Measurements from ENCODE around the gene EIF3K.
A peak's percentile ranks its signal among the peaks of the same experiment; 100 is the strongest.

The EIF3K gene

DNA sequence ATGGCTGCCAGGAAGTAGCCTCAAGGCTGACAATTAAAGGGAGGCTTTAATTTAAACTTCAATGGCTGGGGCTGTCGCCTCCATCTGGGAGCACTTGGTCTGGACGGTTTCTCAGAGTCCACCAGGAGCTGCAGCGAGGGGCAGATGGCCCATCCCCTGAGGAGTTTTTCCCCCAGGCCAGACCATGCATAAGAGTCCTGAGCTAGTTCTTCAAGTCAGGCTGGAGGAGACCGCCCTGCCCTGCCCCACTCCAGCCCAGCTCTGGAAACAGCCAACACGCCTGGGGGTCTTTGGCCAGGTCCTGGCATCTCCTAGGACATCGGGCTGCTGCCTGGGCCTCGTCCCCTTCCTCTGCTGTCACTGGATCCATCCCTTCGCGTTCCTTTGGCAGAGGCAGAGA, 23.2 kb downstream of the EIF3K start:
- no peak for TF ChIP-seq CTCF (IDR thresholded peaks at IDR 0.05; ENCODE audit: low read depth, low read length)

DNA sequence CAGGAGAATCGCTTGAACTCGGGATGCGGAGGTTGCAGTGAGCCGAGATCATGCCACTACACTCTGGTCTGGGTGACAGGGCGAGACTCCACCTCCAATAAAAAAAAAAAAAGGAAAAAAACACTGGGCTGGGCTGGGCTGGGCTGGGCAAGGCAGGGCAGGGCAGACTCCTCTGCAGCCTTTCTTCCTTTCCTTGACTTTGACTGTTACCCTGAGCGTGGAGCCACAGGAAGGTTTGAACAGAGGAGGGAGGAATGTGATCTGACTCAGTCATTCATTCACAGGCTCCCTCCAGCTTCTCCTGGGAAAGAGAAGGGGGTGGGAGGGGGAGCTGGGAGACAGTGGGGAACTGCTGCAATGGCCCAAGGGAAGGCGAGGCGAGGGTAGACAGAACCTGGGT, 25.7 kb downstream of the EIF3K start:
- in situ Hi-C loops (cut with HindIII; ENCODE audit: low sequenced_read_pairs): no loop called here
- no peak overlapping the region for H3K4me3 ChIP-seq (ENCODE audit: low read depth, low read length)
- TF ChIP-seq CTCF (IDR thresholded peaks at IDR 0.05; ENCODE audit: low read depth, low read length): no peak
- no peak for DNase-seq (ENCODE audit: low read depth, low spot score)

More for the DNA sequence above, 23.2 kb downstream of the EIF3K start:
- no peak overlapping the region for H3K4me3 ChIP-seq (ENCODE audit: low read depth, low read length)
- no peak for DNase-seq (ENCODE audit: low read depth, low spot score)
- in situ Hi-C loops (cut with HindIII; ENCODE audit: low sequenced_read_pairs): no loop called here

GRCh38 chr19:38647368-38647965, 28.5 kb downstream of the EIF3K start, which contains the start of gene ACTN4:
Gene ACTN4 (plus strand): TSS chr19:38647649. CDS start chr19:38647746, 97 bp downstream.
- in situ Hi-C loops (cut with HindIII; ENCODE audit: low sequenced_read_pairs): no loop called here
- no peak for TF ChIP-seq CTCF (IDR thresholded peaks at IDR 0.05; ENCODE audit: low read depth, low read length)

DNA sequence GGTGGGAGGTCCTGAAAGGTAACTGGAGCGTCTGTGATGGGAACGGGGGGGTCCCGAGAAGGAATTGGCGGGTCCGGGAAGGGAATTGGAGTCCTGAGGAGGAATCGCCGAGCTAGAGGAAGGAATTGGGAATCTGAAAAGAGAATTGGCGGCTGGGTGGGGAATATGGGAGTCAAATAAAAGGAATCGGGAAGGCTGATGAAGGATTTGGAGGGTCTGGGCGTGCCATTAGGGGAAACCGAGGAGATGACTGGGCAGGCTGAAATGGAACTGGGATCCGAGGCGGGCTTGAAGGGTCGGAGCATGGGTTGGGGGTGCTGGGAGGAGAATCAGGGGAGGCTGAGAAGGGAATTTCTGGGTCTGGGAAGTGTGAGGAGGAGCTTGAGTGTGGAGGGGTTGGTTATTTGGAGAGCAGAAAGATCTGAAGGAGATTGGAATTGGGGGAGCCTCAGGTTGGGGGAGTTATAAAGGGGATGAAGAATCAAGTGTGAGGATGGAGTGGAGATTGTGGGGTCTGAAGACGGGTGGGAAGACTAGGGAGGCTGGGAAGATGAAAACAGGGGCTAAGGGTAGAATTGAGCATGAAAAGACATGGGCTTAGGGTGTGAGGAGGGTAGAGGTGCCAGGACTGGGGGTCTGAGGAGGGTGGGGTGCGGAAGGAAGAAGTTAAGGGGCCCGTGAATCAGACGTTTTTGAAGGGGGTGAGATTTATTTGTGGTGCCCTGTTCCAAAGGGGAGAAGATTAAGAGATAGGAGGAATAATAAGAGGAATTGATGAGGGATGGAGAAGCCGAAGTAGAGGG, 29.2 kb downstream of the EIF3K start:
- peak overlapping the region; percentile 100 for H3K4me3 ChIP-seq (ENCODE audit: low read depth, low read length)
- in situ Hi-C loops (cut with HindIII; ENCODE audit: low sequenced_read_pairs): no loop called here
- TF ChIP-seq CTCF (IDR thresholded peaks at IDR 0.05; ENCODE audit: low read depth, low read length): no peak
- no peak for DNase-seq (ENCODE audit: low read depth, low spot score)

More at GRCh38 chr19:38647368-38647965, 28.5 kb downstream of the EIF3K start, which contains the start of gene ACTN4:
- peak; percentile 98 for DNase-seq (ENCODE audit: low read depth, low spot score)
- peak within 1 kb of the TSS; percentile 100 for H3K4me3 ChIP-seq (ENCODE audit: low read depth, low read length)

DNA sequence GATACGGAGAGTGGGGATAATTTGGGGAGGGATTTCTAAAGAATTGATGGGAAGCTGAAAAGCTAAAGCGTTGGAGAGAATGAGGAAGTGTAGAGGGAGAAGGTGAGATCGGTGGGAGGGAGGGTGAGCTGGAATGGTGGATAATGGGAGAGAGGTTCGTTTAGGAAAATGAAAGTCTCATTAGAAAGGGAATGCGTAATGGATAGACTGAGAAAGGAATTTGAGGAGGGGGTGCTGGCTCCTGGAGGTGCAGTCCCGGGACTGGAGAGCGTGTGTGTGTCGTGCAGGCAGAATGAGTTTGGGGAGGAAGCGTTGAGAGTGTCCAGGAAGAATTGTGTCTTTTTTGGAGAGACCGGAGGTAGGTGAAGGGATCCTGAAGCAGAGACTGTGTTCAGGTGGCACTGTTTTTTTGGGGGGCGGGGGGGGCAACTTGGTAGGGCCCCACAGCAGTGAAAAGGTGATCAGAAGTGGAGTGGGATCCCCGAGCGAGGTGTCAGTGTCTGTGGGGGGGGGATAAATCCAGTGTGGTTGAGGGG, 29.8 kb downstream of the EIF3K start:
- DNase-seq (ENCODE audit: low read depth, low spot score): no peak
- no peak for TF ChIP-seq CTCF (IDR thresholded peaks at IDR 0.05; ENCODE audit: low read depth, low read length)
- in situ Hi-C loops (cut with HindIII; ENCODE audit: low sequenced_read_pairs): no loop called here
- peak overlapping the region; percentile 100 for H3K4me3 ChIP-seq (ENCODE audit: low read depth, low read length)

DNA sequence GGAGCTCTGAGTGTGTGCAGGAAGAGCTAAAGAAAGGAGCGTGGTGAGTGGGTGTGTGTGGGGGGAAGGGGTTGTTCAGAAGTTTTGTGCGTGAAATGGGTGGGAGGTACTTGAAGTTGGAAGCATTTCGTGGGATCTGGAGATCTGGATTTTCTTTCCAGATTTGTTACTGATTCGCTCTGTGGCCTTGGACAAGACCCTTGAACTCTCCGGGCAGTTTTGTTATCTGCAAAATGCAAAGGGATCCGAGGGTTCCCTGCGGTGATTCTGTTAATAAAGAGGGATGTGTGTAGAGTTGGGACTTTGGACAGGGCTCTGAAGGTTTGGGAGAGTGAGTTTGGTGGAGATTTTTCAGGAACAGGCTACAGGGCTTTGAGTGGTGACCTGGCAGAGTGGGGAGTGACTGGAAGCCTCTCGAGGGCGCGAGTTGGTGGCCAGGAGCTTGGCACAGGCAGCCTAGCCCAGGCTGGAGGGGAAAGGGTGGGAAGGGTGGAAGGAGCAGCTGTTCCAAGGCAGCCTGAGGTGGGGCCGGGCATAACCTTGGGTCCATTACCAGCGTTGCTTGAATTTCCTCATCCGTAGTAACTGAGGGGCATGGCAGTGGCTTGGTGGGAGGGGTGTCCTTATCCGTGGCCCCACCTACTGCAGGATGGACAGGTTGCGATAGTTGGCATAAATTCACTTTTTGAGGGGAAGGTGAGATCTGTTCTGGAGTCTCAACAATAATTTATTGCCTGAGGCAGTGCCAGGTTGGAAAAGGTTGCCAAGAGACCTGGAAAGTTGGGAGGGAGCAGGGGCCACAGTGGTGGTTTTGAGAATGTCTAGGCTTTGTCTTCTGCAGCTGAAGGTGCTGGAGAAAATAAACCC, 30.6 kb downstream of the EIF3K start:
- DNase-seq (ENCODE audit: low read depth, low spot score): no peak
- no peak for TF ChIP-seq CTCF (IDR thresholded peaks at IDR 0.05; ENCODE audit: low read depth, low read length)
- peak overlapping the region; percentile 100 for H3K4me3 ChIP-seq (ENCODE audit: low read depth, low read length)
- in situ Hi-C loops (cut with HindIII; ENCODE audit: low sequenced_read_pairs): no loop called here
